ENCODE results near the gene AK9.
A peak's percentile ranks its signal among the peaks of the same experiment; 100 is the strongest.

AK9 gene

GRCh38 chr6:109512271-109512817 lies 178.7 kb downstream of the AK9 start:
- DNase-seq (ENCODE audit: low read depth in 3 of 3), result no peak

GRCh38 chr6:109511832-109512231 lies 179.2 kb downstream of the AK9 start:
- DNase-seq (ENCODE audit: low read depth in 3 of 3), result no peak

- DNase-seq (ENCODE audit: low read depth in 3 of 3), result no peak
Observed at GRCh38 chr6:109510358-109510757, 180.6 kb downstream of the AK9 start.

- DNase-seq (ENCODE audit: low read depth in 3 of 3), result no peak
Observed at GRCh38 chr6:109508166-109508860, 182.7 kb downstream of the AK9 start.

GRCh38 chr6:109507490-109508072 lies 183.4 kb downstream of the AK9 start:
- DNase-seq (ENCODE audit: low read depth in 3 of 3), result no peak

- DNase-seq (ENCODE audit: low read depth in 3 of 3), result no peak
Observed at GRCh38 chr6:109506841-109507240, 184.2 kb downstream of the AK9 start.

- DNase-seq (ENCODE audit: low read depth in 3 of 3), result no peak
Observed at GRCh38 chr6:109506314-109506713, 184.7 kb downstream of the AK9 start.

GRCh38 chr6:109503327-109504224 lies 187.4 kb downstream of the AK9 start:
- DNase-seq (ENCODE audit: low read depth in 3 of 3), result no peak

GRCh38 chr6:109498936-109499335 lies 192.1 kb downstream of the AK9 start:
- DNase-seq (ENCODE audit: low read depth in 3 of 3), result no peak

GRCh38 chr6:109498052-109498451 lies 192.9 kb downstream of the AK9 start:
- no peak for DNase-seq (ENCODE audit: low read depth in 3 of 3)

GRCh38 chr6:109496036-109496772 lies 194.8 kb downstream of the AK9 start:
- DNase-seq (ENCODE audit: low read depth in 3 of 3), result no peak

- DNase-seq (ENCODE audit: low read depth in 3 of 3), result no peak
Observed at GRCh38 chr6:109493865-109494264, 197.1 kb downstream of the AK9 start.

GRCh38 chr6:109491207-109491938 lies 199.6 kb downstream of the AK9 start:
- no peak for DNase-seq (ENCODE audit: low read depth in 3 of 3)

GRCh38 chr6:109490713-109491112 lies 200.3 kb downstream of the AK9 start:
- no peak for DNase-seq (ENCODE audit: low read depth in 3 of 3)

- DNase-seq (ENCODE audit: low read depth in 3 of 3), result no peak
Observed at GRCh38 chr6:109488001-109488400, 203.0 kb downstream of the AK9 start.

GRCh38 chr6:109486068-109486467 lies 204.9 kb downstream of the AK9 start:
- no peak for DNase-seq (ENCODE audit: low read depth in 3 of 3)

GRCh38 chr6:109485266-109485935 lies 205.6 kb downstream of the AK9 start:
- no peak for DNase-seq (ENCODE audit: low read depth in 3 of 3)

- DNase-seq (ENCODE audit: low read depth in 3 of 3), result no peak
Observed at GRCh38 chr6:109484122-109484521, 206.9 kb downstream of the AK9 start.

GRCh38 chr6:109483735-109484057 lies 207.3 kb downstream of the AK9 start:
- no peak for DNase-seq (ENCODE audit: low read depth in 3 of 3)

GRCh38 chr6:109482905-109483734 lies 207.9 kb downstream of the AK9 start, which contains the start of gene ZBTB24:
TSS of gene ZBTB24 (minus strand) at chr6:109483219. CDS start at chr6:109482026, 1,193 bp downstream.
- peak; percentile 74 to 88 (median 80) for DNase-seq (ENCODE audit: low read depth in 3 of 3)

Measured in stimulated activated CD4-positive, alpha-beta T cell treated with anti-CD3 and anti-CD28 coated beads, TNF-alpha, amount 100 ng/mL, for 24 hours (primary cell).